NOMO-1 treated with dmso at 0.1 percent for 144 hours (cell line): Measurements from ENCODE around the gene SETD1A.
"Not testable (repeated sequence)": the region's sequence is repeated elsewhere in the genome, so short reads cannot be mapped to it uniquely, and the experiment has no call there.

Experiments
- DNase-seq: peaks from one replicate; lab custom pipeline; 2025; ENCODE audit not compliant: unreplicated experiment; lab: John Stamatoyannopoulos, UW

Gene SETD1A

GRCh38 chr16:30929167-30929566, 28.4 kb upstream of the SETD1A start:
- DNase-seq, result no peak

- DNase-seq, result no peak
Observed at GRCh38 chr16:30930160-30930571, 27.4 kb upstream of the SETD1A start.

GRCh38 chr16:30931068-30931650, 26.4 kb upstream of the SETD1A start:
- no peak for DNase-seq

- peak; percentile 34 for DNase-seq
Observed at GRCh38 chr16:30934827-30935557, 22.6 kb upstream of the SETD1A start.

- no peak for DNase-seq
Observed at GRCh38 chr16:30937692-30938091, 19.9 kb upstream of the SETD1A start.

- not testable (repeated sequence) for DNase-seq
Observed at GRCh38 chr16:30939571-30939970, 18.0 kb upstream of the SETD1A start.

GRCh38 chr16:30941600-30942425, 15.7 kb upstream of the SETD1A start:
- peak; percentile 43 for DNase-seq

GRCh38 chr16:30942426-30942806, 15.1 kb upstream of the SETD1A start:
- no peak for DNase-seq

- DNase-seq, result no peak
Observed at GRCh38 chr16:30944352-30944751, 13.2 kb upstream of the SETD1A start.

GRCh38 chr16:30946671-30947540, 10.6 kb upstream of the SETD1A start:
- no peak for DNase-seq

- DNase-seq, result no peak
Observed at GRCh38 chr16:30947541-30947858, 10.1 kb upstream of the SETD1A start.

- DNase-seq, result no peak
Observed at GRCh38 chr16:30947859-30948666, 9.5 kb upstream of the SETD1A start.

GRCh38 chr16:30948667-30949649, 8.6 kb upstream of the SETD1A start, which contains the start of gene ORAI3:
Gene ORAI3, plus strand, starts transcription at chr16:30949068. Its CDS starts 222 bp downstream, at chr16:30949290.
- DNase-seq, result peak; percentile 83

- DNase-seq, result no peak
Observed at GRCh38 chr16:30949650-30950515, 7.7 kb upstream of the SETD1A start.

GRCh38 chr16:30950516-30951065, 7.0 kb upstream of the SETD1A start:
- DNase-seq, result no peak

GRCh38 chr16:30951193-30951592, 6.4 kb upstream of the SETD1A start:
- no peak for DNase-seq

GRCh38 chr16:30951750-30952149, 5.8 kb upstream of the SETD1A start:
- no peak for DNase-seq

- DNase-seq, result no peak
Observed at GRCh38 chr16:30953111-30953510, 4.4 kb upstream of the SETD1A start.
